ENCODE results near the gene LSG1.
A peak's percentile ranks its signal among the peaks of the same experiment; 100 is the strongest.

Gene LSG1

GRCh38 chr3:194671900-194672808 is at the start of gene LSG1:
LSG1 (minus strand) TSS chr3:194672191; CDS start chr3:194672162, 29 bp downstream.
- peak; percentile 29 for DNase-seq

DNA sequence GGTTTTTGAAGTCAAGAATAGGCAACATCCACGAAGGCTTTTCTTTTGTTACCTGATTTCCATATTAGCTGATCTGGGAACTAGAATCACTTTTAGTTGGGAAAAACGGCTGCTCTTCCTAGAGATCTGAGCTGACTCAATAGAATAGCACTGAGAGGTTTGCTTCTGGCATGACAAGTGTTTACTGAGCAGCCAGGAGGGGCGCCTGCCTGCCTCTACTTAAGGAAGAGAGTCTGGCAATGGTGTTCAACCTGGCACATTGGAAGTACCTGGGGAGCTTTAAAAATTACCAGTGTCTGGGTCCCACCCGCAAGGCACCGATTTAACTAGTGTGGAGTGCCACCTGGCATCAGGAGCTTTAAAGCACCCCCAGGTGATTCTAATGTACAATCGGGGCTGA is 48.1 kb upstream of the LSG1 start:
- no peak for DNase-seq

- DNase-seq: no peak
Observed at GRCh38 chr3:194718079-194718478, 46.1 kb upstream of the LSG1 start.

- no peak for DNase-seq
Observed at GRCh38 chr3:194715022-194715800, 43.2 kb upstream of the LSG1 start.

DNA sequence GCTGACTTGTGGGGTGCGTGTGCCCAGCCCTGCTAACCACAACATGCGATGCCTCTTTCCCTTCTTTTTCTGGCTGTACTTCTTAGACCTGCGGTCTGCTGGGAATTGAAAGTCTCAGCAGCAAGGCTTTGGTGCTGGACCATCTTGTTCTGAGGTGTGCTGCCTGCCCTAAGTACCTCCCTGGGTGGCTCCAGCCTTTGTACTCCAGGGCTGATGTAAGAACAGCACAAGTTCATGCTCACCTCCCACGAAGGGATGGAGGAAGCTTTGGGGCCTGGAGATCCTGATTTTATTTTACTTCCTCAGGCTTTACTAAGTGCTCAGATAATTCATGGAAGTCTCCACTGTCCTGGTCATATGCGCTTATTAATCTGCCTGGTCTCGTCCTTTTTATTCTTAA is 42.6 kb upstream of the LSG1 start:
- no peak for DNase-seq

DNA sequence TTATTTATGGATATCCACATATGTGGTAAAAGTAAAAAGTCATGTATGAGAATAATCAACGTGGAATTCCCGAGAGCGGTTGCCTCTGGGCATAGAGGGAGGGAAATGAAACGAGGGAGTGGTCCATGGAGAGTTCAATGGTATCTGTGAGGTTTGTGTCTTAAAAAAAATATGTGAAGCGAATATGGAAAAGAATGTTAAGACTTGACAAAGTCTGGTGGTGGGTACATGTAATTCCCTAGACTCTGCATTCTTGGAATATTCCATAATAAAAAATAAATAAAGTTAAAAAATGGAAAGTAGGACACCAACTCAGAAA is 42.1 kb upstream of the LSG1 start:
- DNase-seq: no peak

DNA sequence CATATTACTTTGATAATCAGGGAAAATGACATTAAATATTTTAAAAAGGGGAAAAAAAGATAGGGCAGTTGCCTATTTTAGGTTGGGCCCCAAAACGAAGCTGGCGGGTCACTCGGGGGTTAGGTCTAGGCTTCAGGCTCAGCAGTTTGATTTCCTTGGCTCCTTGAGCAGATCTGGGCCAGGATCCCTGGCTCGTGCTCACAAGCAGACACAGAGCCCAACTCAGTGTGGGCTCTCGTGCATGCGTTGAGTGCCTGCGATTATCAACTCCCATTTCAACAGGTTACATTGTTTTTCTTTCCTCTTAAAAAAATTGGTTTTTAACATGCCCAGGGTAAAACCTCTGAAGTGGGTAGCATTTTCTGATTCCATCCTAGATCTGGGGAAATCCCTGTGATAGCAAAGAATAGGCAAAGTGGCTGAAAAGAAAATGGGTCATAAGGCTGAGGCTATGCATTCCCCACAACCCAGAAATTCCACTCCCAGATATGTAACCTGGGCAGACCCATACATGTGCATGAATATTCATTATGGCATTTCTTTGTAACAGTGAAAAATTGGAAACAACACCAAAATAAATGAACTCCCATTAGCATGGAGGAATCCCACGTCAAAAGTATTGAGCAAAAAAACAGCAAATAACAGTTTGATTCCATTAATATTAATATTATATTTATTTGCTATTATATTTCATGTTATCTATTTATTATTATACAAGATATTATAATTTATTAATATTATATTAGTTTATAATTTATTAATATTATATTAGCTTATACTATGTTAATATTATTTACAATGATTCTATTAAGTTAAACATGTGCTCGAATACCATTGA is 41.5 kb upstream of the LSG1 start:
- no peak for DNase-seq

- DNase-seq: no peak
Observed at GRCh38 chr3:194711913-194712312, 39.9 kb upstream of the LSG1 start.

DNA sequence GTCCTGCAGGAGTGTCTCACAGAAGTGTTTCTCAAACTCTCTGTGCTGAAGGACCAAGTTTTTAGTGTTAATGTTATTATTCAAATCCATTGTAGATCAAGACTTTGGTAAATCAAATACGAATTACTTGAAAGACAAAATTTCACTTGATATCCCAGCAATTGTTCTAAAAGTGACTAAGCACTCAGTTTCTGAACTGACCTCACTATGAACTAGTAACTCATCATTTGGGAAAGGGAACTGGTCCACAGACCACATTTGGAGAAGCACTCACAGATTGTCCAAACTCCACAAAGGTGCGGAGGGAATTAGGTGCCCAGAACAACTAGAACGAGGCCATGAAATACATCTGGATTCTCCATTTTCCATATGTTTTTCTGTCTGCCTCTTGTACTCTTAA is 39.3 kb upstream of the LSG1 start:
- no peak for DNase-seq

- DNase-seq: no peak
Observed at GRCh38 chr3:194707147-194707540, 35.2 kb upstream of the LSG1 start.

DNA sequence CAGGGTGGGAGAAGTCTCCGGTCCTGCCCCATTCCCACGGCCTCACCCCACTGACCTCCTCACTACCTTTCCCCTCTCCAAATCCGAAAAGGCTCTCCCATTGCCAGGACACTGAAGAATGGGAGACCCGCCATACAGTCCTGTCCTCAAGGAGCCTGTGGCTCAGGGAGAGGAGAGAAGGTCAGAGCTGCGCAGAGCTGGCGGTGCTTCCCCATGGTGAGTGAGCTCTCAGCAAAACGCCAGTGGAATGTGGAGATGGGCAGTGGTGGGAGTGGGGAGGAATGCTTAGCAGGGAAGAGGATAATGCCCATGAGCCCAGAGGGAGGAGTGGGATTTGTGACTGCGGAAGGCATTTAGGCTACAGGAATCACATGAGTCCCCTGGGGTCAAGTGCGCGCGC is 33.8 kb upstream of the LSG1 start:
- no peak for DNase-seq

GRCh38 chr3:194705227-194705626 is 33.2 kb upstream of the LSG1 start:
- DNase-seq: no peak

DNA sequence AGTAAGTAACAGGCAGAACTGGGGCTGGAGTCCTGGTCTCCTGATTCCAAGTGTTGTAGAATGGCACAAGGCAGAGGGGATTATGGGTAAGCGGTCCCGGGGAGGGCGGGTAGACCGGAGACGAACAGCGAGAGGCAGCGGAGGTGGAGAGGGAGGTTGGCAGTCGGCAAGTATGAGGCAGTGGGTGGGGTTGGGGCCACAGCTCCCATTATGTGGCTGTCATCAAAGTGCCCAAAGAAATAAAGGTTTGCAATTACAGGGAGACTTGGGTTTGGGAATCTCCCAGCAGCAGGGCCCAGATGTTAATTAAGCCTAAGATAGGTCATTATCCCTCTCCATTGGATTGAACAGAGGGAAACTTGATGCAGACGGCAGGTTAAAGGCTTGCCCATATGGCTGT is 30.6 kb upstream of the LSG1 start:
- DNase-seq: no peak

GRCh38 chr3:194696702-194697101 is 24.7 kb upstream of the LSG1 start:
- no peak for DNase-seq

DNA sequence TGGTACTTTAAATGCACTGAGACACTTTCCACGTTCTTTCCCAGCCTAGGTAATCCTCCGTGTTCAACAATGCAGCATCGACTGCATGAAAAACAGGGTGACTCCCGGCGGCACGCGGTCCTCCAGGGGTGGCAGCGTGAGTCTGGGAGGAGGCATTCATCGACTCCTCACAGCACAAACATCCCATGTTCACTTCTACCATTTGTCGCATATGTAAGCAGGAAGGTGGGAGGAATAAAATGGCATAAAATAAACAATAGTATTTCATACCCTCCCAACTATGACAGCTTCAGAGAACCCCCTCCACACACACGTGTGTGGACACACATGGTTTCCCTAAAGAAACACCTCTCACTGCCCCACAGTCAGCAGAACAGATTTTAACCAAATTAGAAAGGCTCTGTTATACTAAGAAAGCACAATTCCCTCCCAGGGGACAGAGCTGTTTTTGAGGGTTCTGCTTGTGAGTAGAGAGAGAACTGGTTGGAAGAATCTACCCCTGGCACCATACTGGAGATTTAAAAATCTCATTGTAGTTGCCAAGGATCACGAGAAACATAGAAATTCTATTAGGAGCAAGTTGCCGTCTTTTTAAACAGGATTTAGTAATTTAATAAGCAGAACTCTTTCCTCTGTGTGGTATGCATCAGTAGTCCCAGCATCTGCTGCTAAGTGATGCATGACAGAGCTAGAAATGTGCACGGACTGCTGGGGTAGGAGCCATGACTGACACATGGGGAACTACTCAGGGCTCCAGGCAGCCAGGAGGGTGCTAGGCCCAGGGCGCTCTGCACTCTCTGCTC is 19.7 kb upstream of the LSG1 start:
- no peak for DNase-seq

- no peak for DNase-seq
Observed at GRCh38 chr3:194690501-194691372, 18.7 kb upstream of the LSG1 start.

- DNase-seq: no peak
Observed at GRCh38 chr3:194689493-194689944, 17.5 kb upstream of the LSG1 start.

GRCh38 chr3:194688946-194689345 is 17.0 kb upstream of the LSG1 start:
- DNase-seq: no peak

DNA sequence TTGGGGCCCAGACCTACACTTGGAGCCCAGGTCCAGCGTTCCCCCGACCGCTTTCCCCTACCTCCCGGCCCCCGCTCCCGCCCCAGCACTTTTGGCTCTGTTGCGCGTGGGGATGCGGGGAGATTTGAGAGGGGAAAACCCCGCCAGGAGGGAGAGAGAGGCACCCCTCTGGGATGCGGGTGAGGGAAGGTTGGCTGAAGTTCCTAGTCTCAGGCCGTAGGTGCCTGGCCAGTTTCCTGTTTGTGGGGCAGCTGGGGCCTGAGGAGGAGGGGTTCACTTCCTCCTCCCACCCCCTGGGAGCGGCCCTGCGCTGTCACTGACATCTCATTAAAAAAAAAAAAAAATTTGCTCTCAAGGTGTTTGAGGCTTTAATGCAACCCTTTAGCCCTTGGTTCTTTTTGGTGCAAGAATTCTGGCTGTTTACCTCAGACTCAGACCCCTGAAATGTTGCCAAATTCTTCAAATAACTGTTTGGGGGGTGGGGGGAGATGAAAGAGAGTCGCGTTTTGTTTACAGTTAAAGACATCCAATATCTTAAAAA is 16.3 kb upstream of the LSG1 start:
- DNase-seq: no peak

DNA sequence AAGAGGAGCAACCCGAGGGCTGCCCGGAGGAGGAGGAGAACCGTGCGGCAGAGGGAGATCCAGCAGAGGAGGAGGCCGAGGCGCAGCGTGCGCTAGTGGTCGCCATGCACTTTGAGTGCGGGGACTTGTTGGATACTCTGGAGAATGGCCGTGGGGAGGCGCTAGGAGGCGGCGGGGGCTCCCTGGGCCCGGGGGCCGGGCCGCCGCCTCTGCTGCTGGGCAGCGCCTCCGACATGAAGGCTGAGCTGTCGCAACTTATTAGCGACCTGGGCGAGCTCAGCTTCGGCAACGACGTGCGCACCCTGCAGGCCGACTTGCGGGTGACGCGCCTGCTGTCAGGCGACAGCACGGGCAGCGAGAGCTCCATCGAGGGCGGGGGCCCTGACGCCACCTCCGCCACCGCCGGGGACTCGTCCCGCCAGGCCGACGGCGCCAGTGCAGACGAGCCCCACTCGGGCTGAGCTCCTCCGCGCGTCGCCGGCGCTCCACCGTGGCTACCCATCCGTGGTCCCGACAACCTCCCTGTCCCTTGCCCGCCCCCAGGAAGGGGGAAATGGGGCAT is 15.7 kb upstream of the LSG1 start:
- no peak for DNase-seq

Data from cortex of kidney (tissue), 1 donor.